GM18507 (cell line): ENCODE measurements around the gene MORF4L2.
"Not testable (repeated sequence)": the region's sequence is repeated elsewhere in the genome, so short reads cannot be mapped to it uniquely, and the experiment has no call there.

Source experiments
- DNase-seq: peaks from one replicate; pipeline ENCODE4 v3.0.0; 2011; ENCODE audit warnings: low read depth; ENCODE audit not compliant: insufficient read length; ENCODE audit errors: extremely low spot score
- FAIRE-seq: peaks from 2 replicates; lab custom pipeline; 2011; peaks lifted over from hg19 to GRCh38; lab: Jason Lieb, UNC

The MORF4L2 gene

DNA sequence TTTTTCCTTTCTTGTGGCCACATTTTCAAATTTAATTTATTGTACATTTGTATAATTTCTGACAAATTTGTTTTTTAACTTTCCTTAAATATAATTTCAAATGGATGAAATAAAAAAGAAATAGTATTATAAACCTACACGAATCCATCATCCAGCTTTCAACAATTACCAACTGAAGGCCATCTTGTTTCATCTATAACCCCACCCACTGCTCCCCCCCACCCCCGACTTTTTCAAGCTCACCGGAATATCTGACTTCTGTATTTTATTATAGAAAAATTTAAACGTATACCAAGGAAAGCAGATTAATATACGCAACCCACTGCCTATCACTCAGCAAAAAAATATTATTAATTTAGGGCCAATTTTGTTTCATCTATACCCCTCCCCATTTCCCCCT lies 1.1 kb downstream of the MORF4L2 start:
- DNase-seq (no peak), FAIRE-seq (no peak)

DNA sequence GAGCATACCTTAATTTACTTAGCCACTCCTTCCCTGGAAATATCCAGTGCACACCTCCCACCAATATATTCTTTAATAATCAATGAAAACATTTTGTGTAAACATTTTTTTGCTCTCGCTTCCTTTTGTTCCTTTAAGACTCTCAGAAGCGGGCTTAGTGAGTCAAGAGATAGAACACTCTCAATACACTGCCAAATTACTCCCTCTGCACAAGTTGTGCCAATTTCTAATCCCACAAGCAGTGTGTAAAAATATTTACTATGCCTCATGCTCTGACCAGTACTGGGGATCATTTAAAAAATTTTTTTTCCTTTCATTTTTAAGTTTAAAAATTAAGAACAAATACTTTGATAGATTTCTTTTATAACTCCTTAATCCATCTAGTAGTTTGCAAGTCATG lies 5.1 kb downstream of the MORF4L2 start:
- FAIRE-seq (peak; percentile 26), DNase-seq (no peak)

DNA sequence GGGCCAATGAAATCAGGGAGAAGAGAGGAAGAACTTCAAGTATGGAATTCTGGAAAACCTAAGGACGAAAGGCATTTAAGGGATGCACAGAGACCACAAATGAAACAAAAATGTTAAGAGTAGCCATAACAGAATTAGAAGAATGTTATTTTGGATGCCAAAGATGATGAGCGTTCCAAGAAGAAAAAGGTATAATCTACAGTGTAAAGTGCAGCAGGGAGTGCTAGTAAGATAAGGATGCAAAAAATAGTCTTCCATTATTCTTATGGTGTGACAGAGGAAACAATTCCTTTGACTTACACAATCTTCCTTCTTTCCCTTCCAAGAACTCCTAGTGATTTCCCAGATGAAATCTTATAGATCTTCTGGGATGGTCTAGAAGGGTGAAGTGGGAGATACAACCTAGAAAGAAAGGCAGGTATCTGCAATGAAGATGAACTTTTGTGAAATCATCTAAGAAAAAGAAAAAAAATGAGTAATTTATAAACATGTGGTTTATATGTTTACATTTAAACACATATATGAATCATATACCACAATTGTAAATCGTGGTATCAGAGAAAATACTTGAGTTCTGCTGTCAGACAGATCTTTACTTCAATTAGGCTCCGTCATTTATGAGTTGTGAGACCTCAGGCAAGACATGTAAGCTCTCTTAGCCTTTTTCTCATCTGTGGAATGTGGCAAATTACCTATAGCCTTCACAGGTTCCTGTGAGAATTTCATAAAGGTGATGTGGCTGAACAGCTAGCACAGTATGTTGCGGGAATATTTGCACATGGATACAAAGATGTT lies 8.1 kb downstream of the MORF4L2 start:
- FAIRE-seq (no peak), DNase-seq (no peak)

DNA sequence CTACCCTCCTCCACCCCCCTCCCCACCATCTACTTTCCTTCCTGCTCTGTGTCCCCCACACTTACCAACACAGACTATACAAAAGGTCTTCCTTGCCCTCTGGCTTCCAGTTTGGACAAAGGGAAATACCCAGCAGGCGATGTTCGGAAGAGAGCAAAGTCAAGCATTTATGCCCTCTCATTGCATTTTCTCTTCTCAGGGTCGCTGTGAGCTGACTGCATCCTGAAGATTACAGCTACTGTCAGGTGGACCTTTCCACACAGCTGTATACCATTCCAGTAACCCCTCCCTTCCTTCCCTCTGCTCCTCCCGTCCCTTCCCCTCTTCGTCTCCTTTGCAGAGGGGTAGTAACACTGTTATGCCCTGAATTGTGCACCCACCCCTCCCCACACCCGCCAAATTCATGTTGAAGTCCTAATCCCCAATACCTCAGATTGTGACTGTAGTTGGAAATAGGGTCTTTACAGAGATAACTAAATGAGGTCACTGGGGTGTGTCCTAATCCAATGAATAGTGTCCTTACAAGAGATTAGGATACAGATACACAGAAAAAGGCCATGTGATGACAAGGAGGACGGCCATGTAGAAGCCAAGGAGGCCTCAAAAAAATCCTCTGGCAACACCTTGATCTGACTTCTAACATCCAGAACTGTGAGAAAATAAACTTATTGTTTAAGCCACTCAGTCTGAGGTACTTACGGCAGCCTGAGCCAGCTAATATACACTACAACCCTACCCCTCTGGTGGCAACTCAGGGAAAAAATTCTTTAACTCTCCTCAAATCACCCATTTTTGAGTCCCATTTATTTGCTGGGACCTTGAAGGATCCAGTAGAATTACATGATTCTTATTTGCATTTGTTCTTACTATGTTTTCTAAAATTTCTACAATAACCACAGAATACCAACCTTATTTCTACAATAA lies 11.7 kb downstream of the MORF4L2 start:
- DNase-seq = no peak
- FAIRE-seq = no peak

DNA sequence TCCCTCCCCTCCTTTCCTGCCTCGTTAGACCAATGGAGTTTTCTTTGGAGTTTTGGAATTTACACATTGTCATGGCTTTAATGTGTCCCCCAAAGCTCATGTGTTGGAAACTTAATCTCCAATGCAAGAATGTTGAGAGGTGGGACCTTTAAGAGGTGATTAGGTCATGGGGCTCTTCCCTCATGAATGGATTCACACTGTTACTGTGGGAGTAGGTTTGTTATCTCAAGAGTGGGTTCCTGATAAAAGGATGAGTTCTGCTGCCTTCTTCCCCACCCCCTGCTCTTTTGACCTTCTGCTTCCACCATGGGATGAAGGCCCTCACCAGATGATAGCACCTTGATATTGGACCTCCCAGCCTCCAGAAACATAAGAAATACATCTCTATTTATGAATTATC lies 16.8 kb downstream of the MORF4L2 start:
- FAIRE-seq (no peak), DNase-seq (no peak)

DNA sequence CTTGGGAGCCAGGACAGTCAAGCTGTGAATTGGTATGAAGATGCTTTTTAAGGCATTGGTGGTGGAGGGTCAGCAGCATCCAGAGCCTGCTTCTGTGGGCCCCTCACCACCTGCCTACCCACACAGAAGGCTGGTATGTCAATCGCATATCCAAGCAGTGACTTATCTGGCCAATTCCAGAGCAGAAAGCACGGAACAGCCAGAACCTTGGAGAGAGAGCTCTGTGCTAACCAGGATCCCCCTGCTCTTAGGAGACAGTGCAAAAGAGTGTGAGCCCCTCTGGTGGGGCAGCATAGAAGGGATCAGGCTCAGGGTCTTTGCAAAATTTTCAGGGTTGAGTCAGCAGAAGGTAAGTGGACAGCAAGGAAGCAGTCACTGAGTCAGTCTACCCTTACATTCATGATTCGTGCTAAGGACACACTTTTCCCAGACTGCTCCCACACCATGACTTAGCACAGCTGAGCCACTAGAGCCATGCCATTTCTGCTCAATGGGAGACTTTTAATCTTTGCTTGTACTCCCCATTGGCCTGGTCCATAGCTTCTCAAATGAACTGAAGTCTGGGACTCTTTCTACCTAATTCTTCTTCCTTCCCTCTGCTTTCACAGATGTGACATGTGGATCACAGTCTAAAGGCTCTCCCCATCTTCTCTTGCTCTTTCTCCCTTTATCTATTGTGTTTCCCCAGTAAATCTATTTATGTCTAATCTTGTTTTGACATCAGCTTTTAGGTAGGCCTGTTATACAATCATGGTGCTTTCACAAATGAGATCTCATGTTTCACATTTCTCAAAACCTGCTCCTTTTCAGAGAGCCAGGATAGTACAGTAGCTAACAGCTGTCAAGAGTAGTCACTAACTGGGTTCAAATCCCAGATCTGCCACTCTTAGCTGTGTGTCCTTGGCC lies 20.0 kb downstream of the MORF4L2 start:
- FAIRE-seq (no peak), DNase-seq (no peak)

DNA sequence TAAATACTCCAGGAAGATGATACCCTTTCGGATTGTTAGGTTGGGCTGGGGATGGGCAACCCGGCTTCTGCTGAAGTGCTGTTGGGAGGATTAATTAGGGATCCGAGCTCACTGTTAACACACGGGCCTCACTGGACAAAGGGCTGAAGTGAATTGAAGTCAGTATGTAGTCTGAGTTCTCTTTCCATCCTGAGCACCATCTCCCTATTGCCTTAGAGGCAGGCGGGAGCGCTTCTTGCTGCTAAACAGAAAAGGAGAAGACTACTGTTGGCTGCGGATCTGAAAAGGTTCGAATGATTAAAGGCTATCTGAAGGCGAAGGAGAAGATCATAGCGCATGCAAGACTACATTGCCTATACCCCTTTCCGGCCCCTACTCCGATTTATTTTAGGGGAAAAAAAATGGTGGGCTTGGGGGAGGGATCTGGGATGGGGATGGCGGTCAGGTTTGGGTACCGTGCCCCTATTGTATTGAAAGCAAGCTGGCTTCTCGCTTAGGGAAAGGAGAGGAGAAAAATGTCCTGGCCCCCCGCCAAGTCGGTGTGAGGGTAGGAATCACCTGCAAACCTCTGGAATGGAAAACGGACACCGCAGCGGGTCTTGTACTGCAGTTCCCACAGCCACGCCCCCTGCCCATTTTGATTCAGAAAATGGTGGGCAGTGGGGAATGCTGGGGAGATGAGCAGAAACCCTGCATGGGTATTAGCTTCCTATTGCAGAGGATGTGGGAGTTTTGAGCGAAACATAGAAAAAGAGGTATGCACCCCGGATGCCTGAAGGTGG lies 22.3 kb downstream of the MORF4L2 start:
- DNase-seq (no peak), FAIRE-seq (no peak)

DNA sequence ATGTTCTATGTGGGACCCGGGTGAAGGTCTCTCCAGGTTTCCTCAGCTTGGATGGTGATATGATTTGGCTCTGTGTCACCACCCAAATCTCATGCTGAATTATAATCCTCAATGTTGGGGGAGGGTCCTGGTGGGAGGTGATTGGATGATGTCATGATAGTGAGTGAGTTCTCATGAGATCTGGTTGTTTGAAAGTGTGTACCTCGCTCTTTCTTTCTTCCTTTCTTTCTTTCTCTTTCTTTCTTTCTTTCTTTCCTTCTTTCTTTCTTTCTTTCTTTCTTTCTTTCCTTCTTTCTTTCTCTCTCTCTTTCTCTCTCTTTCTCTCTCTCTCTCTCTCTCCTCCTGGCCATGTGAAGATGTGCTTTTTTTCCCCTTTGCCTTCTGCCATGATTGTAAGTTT lies 27.0 kb downstream of the MORF4L2 start:
- not testable (repeated sequence) for DNase-seq, FAIRE-seq

DNA sequence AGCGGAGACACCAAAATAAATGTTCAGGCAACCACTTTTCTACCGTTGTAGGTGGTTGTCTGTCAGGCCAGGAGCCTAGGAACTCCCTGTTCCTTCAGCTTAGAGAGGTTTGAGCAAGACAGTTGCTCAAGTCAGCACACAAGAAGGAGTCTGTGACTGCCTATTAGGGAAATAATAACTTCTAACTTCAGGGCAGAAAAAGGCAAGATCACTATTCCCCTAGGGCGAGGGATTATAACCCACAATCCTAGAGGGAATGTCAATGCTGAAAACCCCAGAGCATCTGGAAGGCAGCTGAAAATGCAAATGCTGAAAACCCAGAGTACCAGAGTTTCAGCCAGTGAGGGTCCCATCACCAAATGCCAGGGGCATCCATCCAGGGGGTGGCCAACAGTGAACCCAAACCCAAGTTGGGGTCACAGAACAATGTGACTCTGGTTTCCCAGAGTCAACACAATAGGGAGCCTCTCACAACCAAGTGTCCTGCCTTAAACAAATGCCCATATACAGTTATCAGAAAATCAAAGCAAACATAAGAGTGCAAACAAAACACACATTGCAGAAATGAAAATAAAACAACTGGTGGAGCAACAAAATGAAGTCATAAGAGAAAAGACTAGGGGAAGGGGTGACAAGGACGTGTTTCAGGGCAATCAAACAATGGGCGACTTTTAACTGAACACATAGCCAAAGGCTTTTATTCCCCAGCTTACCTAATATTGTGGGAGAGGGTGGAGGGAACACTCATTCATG lies 27.6 kb downstream of the MORF4L2 start:
- FAIRE-seq = no peak
- no peak for DNase-seq

DNA sequence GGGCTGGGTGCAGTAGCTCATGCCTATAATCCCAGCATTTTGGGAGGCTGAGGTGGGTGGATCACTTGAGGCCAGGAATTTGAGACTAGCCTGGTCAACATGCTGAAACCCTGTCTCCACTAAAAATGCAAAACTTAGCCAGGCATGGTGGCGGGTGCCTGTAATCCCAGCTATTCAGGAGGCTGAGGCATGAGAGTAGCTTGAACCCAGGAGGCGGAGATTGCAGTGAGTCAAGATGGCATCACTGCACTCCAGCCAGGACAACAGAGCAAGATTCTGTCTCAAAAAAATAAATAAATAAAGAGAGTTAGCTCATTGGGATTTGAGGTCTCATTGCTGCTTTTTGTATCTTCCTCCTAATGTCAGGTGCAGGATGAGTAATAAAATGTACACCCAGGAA lies 29.4 kb downstream of the MORF4L2 start:
- FAIRE-seq, DNase-seq: not testable (repeated sequence)

DNA sequence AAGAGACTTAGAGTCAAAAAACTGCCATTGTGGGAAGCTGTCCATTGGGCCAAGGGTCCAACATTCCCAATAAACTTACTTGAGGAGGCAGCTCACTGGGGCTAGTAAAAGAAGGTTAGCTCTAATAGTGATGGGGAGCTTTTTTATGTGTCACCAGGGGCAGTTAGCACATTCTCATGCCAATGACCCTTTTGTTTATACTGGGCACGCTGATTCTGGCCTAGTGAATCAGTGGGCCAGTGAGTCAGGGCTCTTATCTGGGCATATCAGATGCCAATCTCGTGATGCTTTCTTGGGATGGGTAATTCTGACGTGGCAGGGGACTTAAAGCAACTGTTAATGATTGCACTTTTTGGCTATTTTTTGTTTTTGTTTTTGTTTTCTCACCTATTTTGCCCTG lies 29.9 kb downstream of the MORF4L2 start:
- no peak for DNase-seq
- no peak for FAIRE-seq

DNA sequence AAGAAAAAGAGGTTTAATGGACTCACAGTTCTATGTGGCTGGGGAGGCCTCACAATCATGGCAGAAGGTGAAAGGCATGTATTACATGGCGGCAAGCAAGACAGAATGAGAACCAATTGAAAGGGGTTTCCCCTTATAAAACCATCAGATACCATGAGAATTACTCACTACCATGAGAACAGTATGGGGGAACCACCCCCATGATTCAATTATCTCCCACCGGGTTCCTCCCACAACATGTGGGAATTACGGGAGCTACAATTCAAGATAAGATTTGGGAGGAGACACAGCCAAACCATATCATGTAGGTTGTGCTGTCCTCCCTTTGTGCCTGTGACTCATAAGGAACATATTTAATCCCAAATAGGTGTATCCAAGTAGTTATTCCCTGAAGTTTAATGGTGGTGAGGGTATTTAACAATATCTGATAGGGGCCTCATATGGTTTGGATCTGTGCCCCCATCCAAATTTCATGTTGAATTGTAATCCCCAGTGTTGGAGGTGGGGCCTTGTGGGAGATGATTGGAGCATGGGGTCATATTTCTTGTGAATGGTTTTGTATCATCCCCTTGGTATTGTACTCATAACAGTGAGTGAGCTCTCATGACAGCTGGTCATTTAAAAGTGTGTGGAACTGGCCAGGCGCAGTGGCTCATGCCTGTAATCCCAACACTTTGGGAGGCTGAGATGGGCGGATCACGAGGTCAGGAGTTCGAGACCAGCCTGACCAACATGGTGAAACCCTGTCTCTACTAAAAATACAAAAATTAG lies 31.1 kb downstream of the MORF4L2 start:
- DNase-seq, FAIRE-seq: not testable (repeated sequence)

DNA sequence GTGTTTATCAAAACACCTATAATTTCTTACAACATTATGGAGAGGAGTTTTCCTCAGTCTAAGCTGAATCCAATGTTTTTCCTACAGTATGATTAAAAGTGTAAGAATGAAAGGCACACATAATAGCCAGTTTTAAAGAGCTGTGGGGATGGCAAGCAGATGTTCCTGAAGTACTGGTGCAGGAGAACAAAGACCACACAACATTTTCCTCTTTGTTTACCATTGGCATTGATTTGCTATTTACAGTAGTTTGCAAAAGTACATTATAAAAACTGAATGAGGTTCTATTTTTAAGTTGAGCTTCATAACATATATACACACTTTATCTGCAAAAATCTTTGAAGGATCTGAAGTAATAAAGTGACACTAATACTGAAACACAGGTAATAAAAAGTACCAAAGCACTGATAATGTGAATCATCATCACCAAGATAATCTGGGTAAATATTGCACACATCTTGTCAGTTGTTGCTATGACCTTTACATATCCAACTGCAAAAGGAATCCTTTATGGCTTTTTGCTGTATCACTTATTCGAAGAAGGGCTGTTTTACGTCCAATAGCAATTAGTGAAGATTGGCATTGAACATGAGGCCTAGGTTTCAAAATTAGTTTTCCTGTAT lies 35.2 kb downstream of the MORF4L2 start:
- no peak for DNase-seq
- peak; percentile 15 for FAIRE-seq

DNA sequence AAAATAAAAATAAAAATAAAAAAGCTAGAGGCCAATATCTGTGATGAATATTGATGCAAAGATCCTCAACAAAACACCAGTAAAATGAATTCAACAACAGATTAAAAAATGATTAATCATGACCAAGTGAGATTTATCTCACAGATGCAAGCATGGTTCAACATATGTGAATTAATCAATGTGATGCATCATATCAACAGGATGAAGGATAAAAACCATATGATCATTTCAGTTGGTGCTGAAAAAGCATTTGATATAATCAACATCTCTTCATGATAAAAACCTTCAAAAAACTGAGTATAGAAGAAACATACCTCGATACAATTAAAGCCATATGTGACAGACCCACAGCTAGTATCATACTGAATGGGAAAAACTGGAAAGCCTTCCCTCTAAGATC lies 38.9 kb downstream of the MORF4L2 start:
- DNase-seq (no peak), FAIRE-seq (no peak)

DNA sequence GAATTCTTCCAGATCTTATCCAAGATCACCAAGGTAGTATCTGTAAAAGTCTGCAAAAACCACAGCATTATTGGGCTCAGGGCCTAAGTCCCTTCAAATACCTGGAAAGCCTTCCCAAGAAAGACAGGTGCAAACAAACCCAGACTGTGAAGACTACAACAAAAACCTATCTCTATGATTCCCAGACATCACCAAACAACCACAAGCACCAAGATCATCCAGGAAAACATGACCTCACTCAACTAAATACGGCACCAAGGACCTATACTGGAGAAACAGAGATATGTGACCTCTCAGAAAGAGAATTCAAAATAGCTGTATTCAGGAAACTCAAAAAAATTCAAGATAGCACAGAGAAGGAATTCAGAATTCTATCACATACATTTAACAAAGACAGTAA lies 42.4 kb downstream of the MORF4L2 start:
- DNase-seq = no peak
- no peak for FAIRE-seq

DNA sequence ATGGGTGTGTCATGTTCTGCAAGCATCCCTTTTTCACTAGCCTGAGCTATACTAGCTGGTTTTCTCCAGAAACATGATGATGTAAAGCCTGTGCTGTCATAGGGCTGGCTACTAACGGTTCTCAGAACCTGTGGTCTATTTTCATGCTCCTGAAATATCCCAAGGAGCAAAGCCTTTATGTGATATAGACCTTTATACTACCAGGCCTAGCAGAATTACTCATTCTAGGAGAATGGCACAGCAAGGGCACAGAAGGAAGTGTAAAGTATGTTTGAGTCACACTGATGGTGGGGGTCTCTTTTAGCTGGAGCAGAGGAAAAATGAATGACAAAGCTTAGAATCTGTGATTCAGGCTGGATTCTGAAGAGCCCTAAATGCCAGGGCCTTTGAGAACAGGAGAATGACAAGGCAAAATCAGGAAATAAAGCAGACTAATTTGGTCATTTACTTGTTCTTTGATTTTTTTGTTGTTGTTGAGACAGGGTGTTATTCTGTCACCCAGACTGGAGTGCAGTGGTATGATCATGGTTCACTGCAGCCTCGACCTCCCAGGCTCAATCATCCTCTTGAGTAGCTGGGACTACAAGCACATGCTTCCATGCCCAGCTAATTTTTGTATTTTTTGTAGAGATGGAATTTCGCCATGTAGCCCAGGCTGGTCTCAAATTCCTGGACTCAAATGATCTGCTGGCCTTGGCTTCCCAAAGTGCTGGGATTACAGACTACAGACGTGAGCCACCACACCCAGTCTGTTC lies 45.9 kb downstream of the MORF4L2 start:
- no peak for DNase-seq
- no peak for FAIRE-seq
